Neural cell (in vitro differentiated cells): ENCODE data around the gene CACNA1D. TPM values are rescaled to one million over a fixed set of nuclear protein-coding genes. Genes with fewer than 3 reads are reported as not detected.

Source experiments
- H2AFZ ChIP-seq: fragments of 200-600, 300-800 bp; sonication (generic), shearing (Covaris generic); 2 replicates; pipeline ENCODE4 v1.6.0; 2014; ENCODE audit warnings: low read depth, mild to moderate bottlenecking, antibody characterized with exemption, low read length, moderate library complexity
- H3F3A ChIP-seq: fragments of 200-600 bp; shearing (Covaris generic); 2 replicates; pipeline ENCODE4 v1.6.1; 2016; ENCODE audit warnings: mild to moderate bottlenecking, moderate library complexity, mixed read lengths, antibody characterized with exemption, low read length; ENCODE audit not compliant: insufficient read depth, poor library complexity, severe bottlenecking
- H3K27ac ChIP-seq: fragments of 200-600, 300-800 bp; sonication (generic), shearing (Covaris generic); 2 replicates; pipeline ENCODE4 v1.5.1; 2014; ENCODE audit warnings: mild to moderate bottlenecking, low read length, moderate library complexity
- H3K27me3 ChIP-seq: fragments of 300-800, 200-600 bp; sonication (generic), shearing (Covaris generic); 2 replicates; pipeline ENCODE4 v1.6.0; 2014; ENCODE audit warnings: mild to moderate bottlenecking, low read depth, low read length, moderate library complexity; ENCODE audit not compliant: insufficient read depth
- H3K36me3 ChIP-seq: fragments of 300-800, 200-600 bp; sonication (generic), shearing (Covaris generic); 2 replicates; pipeline ENCODE4 v1.5.1; 2014; ENCODE audit warnings: mild to moderate bottlenecking, antibody characterized with exemption, low read length, moderate library complexity; ENCODE audit not compliant: insufficient read depth
- H3K4me2 ChIP-seq: fragments of 300-800, 200-600 bp; sonication (generic), shearing (Covaris generic); 2 replicates; pipeline ENCODE4 v1.6.0; 2014; ENCODE audit warnings: mild to moderate bottlenecking, low read length
- H3K4me3 ChIP-seq: fragments of 300-800, 200-600 bp; sonication (generic), shearing (Covaris generic); 2 replicates; pipeline ENCODE4 v1.5.1; 2014; ENCODE audit warnings: mild to moderate bottlenecking, low read length, moderate library complexity
- H3K79me2 ChIP-seq: fragments of 200-600 bp; shearing (Covaris generic); replicated peaks from 2 replicates; pipeline ENCODE4 v1.6.0; 2014; ENCODE audit warnings: mild to moderate bottlenecking, low read length, moderate library complexity; ENCODE audit not compliant: insufficient read depth
- H3K9ac ChIP-seq: fragments of 300-800, 200-600 bp; sonication (generic), shearing (Covaris generic); 2 replicates; pipeline ENCODE4 v1.6.1; 2016; ENCODE audit warnings: mild to moderate bottlenecking, low read length, mixed read lengths
- H3K9me2 ChIP-seq: fragments of 200-600 bp; shearing (Covaris generic); 2 replicates; pipeline ENCODE4 v1.6.1; 2016; ENCODE audit warnings: mild to moderate bottlenecking, low read length, mixed read lengths; ENCODE audit not compliant: insufficient read depth
- H3K9me3 ChIP-seq: fragments of 200-600, 300-800 bp; sonication (generic), shearing (Covaris generic); 2 replicates; pipeline ENCODE4 v1.6.1; 2016; ENCODE audit warnings: mild to moderate bottlenecking, mixed run types, low read length, moderate library complexity, mixed read lengths
- H4K20me1 ChIP-seq: fragments of 200-600 bp; shearing (Covaris generic); 2 replicates; pipeline ENCODE4 v1.6.1; 2016; ENCODE audit warnings: mild to moderate bottlenecking, mixed run types; ENCODE audit not compliant: insufficient read depth
- EP300 ChIP-seq: fragments of 450-650 bp; conservative IDR thresholded peaks from 2 replicates; pipeline ENCODE4 v1.6.1; 2014; ENCODE audit warnings: antibody characterized with exemption, mild to moderate bottlenecking, moderate library complexity; ENCODE audit not compliant: poor library complexity, severe bottlenecking
- EZH2 ChIP-seq: fragments of 200-600, 300-800 bp; shearing (Covaris generic), sonication (generic); IDR thresholded peaks from 2 replicates; pipeline ENCODE4 v1.6.1; 2014; ENCODE audit warnings: antibody characterized with exemption, low read length, borderline replicate concordance, mild to moderate bottlenecking; ENCODE audit not compliant: insufficient read depth, poor library complexity, severe bottlenecking
- MXI1 ChIP-seq: fragments of 450-650 bp; conservative IDR thresholded peaks from 2 replicates; pipeline ENCODE4 v1.6.1; 2014; ENCODE audit warnings: antibody characterized with exemption, mild to moderate bottlenecking; ENCODE audit not compliant: poor library complexity, severe bottlenecking
- POLR2AphosphoS5 ChIP-seq: IDR thresholded peaks from 2 replicates; pipeline ENCODE4 v1.6.1; 2012
- RAD21 ChIP-seq: fragments of 450-650 bp; conservative IDR thresholded peaks from 2 replicates; pipeline ENCODE4 v1.6.1; 2014; ENCODE audit warnings: antibody characterized with exemption, mild to moderate bottlenecking, moderate library complexity
- REST ChIP-seq: IDR thresholded peaks from 2 replicates; pipeline ENCODE4 v1.6.1; 2012; ENCODE audit warnings: borderline replicate concordance
- SMC3 ChIP-seq: fragments of 450-650 bp; conservative IDR thresholded peaks from 2 replicates; pipeline ENCODE4 v1.6.1; 2014; ENCODE audit warnings: antibody characterized with exemption, mild to moderate bottlenecking, moderate library complexity; ENCODE audit not compliant: poor library complexity
- TAF1 ChIP-seq: IDR thresholded peaks from 2 replicates; pipeline ENCODE4 v1.6.1; 2012; ENCODE audit warnings: low read depth
- polyA plus RNA-seq: library from polyadenylated mRNA; depleted of rRNA; stranded (reverse); fragments of >200 nt; gene quantifications from 2 replicates; pipeline ENCODE4 v1.2.3, GENCODE V29; 2014
- TF ChIP-seq, protein P1 (sequence below): fragments of 450-650 bp; IDR thresholded peaks from 2 replicates; pipeline ENCODE4 v1.5.1; 2014; ENCODE audit warnings: antibody characterized with exemption, mild to moderate bottlenecking, moderate library complexity; ENCODE audit not compliant: poor library complexity, severe bottlenecking

CACNA1D gene
- polyA plus RNA-seq, 1 donor from 2014 or later, result 22.5 TPM

- Histone ChIP-seq H3F3A (no peaks in the 10 kb centered on the region), H3K9me3 (no peaks in the 10 kb centered on the region), H3K4me2 (no peak overlapping the region), H2AFZ (no peak overlapping the region), H3K9me2 (no peaks in the 10 kb centered on the region), H3K27me3 (no peaks in the 10 kb centered on the region), H3K4me3 (no peak overlapping the region), H4K20me1 (no peaks in the 10 kb centered on the region), H3K27ac (no peak overlapping the region), H3K36me3 (no peaks in the 10 kb centered on the region), H3K79me2 (no peaks in the 10 kb centered on the region), H3K9ac (no peak overlapping the region)
- TF ChIP-seq, protein P1, sequence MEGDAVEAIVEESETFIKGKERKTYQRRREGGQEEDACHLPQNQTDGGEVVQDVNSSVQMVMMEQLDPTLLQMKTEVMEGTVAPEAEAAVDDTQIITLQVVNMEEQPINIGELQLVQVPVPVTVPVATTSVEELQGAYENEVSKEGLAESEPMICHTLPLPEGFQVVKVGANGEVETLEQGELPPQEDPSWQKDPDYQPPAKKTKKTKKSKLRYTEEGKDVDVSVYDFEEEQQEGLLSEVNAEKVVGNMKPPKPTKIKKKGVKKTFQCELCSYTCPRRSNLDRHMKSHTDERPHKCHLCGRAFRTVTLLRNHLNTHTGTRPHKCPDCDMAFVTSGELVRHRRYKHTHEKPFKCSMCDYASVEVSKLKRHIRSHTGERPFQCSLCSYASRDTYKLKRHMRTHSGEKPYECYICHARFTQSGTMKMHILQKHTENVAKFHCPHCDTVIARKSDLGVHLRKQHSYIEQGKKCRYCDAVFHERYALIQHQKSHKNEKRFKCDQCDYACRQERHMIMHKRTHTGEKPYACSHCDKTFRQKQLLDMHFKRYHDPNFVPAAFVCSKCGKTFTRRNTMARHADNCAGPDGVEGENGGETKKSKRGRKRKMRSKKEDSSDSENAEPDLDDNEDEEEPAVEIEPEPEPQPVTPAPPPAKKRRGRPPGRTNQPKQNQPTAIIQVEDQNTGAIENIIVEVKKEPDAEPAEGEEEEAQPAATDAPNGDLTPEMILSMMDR, result no peak
- no peak for TF ChIP-seq POLR2AphosphoS5
- TF ChIP-seq MXI1, result no peak
- no peak for TF ChIP-seq RAD21
- TF ChIP-seq SMC3, result no peak
- no peak for TF ChIP-seq TAF1
- TF ChIP-seq REST, result no peak
- TF ChIP-seq EP300, result no peak
- TF ChIP-seq EZH2, result no peak
Measured at GRCh38 chr3:53478921-53479664, 15.3 kb upstream of the CACNA1D start.

- H3K27me3 ChIP-seq, result no peaks in the 10 kb centered on the region
- no peak overlapping the region for H2AFZ ChIP-seq
- no peak overlapping the region for H3K4me2 ChIP-seq
Measured at GRCh38 chr3:53482227-53482626, 12.2 kb upstream of the CACNA1D start.

More at GRCh38 chr3:53482227-53482626, 12.2 kb upstream of the CACNA1D start:
- Histone ChIP-seq H3K9ac (no peak overlapping the region), H3K79me2 (no peaks in the 10 kb centered on the region), H3K9me3 (no peaks in the 10 kb centered on the region), H3K27ac (no peak overlapping the region), H3F3A (no peaks in the 10 kb centered on the region), H4K20me1 (no peaks in the 10 kb centered on the region), H3K36me3 (no peaks in the 10 kb centered on the region), H3K4me3 (no peak overlapping the region), H3K9me2 (no peaks in the 10 kb centered on the region)
- TF ChIP-seq TAF1 (no peak), POLR2AphosphoS5 (no peak), REST (no peak), MXI1 (no peak), EZH2 (no peak), EP300 (no peak), RAD21 (no peak), SMC3 (no peak)
- TF ChIP-seq, protein P1, result no peak
